Prostate gland (tissue), 2 donors: ENCODE results near the gene AP2M1. TPM values are rescaled to one million over a fixed set of nuclear protein-coding genes. Genes with fewer than 3 reads are reported as not detected.

ENCODE experiments used
- DNase-seq: peaks from one replicate; pipeline ENCODE4 v3.0.0-alpha.2; 2019; ENCODE audit warnings: low spot score
- H3K27ac ChIP-seq, 2 donors: fragments of 200-600 bp; sonication (generic); 2 replicates each; pipeline ENCODE4 v1.5.1; 2017 to 2019
- H3K27me3 ChIP-seq: fragments of 200-600 bp; sonication (generic); replicated peaks from 2 replicates; pipeline ENCODE4 v1.5.1; 2019; ENCODE audit not compliant: insufficient read depth
- H3K36me3 ChIP-seq, 2 donors: fragments of 200-600 bp; sonication (generic); 1 replicate in 1 of 2; 2 replicates in 1 of 2; pipeline versions ENCODE4 v1.5.1 to v1.8.1; 2017 to 2019
- H3K4me1 ChIP-seq: fragments of 200-600 bp; sonication (generic); replicated peaks from 2 replicates; pipeline ENCODE4 v1.5.1; 2019
- H3K4me3 ChIP-seq, 2 donors: fragments of 200-600 bp; sonication (generic); 2 replicates each; pipeline ENCODE4 v1.5.1; 2017 to 2019
- H3K9me3 ChIP-seq: fragments of 200-600 bp; sonication (generic); 2 replicates; pipeline ENCODE4 v1.5.1; 2017
- CTCF ChIP-seq, 4 experiments: fragments of 200-600 bp in 2 of 4; fragments of 450-650 bp in 2 of 4; sonication (generic) in 2 of 4; IDR thresholded peaks; 1 replicate in 3 of 4; 2 replicates in 1 of 4; pipeline ENCODE4 v1.5.1; 2016 to 2019; ENCODE audit warnings: antibody characterized with exemption in 4 of 4, mild to moderate bottlenecking in 2 of 4, moderate library complexity in 2 of 4
- POLR2A ChIP-seq: fragments of 450-650 bp; IDR thresholded peaks from one replicate; pipeline ENCODE4 v1.6.1; 2016; ENCODE audit warnings: antibody characterized with exemption, mild to moderate bottlenecking
- POLR2AphosphoS5 ChIP-seq: sonication (generic); formaldehyde crosslinking; IDR thresholded peaks from one replicate; pipeline ENCODE4 v1.6.1; 2017; ENCODE audit warnings: antibody characterized with exemption
- whole genome bisulfite sequencing: methylation state at CpG from one replicate; pipeline ENCODE4 v1.1.5; 2018; 5-methylcytosine and 5-hydroxymethylcytosine counted together
- intact Hi-C: fragments of 100-400 bp; cut with DNase I; formaldehyde crosslinking; loops from one replicate; pipeline ENCODE4 v1.14.2; 2022
- total RNA-seq, 2 donors: library from RNA; depleted of rRNA; stranded (reverse); fragments of >200 nt; gene quantifications; one replicate each; pipeline ENCODE4 v1.1.0, GENCODE V29; 2016

AP2M1 gene
- total RNA-seq, 2 donors from 2014 or later = 183 to 307 TPM

GRCh38 chr3:184168363-184169120 lies 6.1 kb upstream of the AP2M1 start:
- Histone ChIP-seq H3K36me3 (peaks cover 36 to 50% of the 10 kb centered on the region in 2 donors), H3K9me3 (no peaks in the 10 kb centered on the region), H3K27me3 (no peaks in the 10 kb centered on the region), H3K4me3 (no peak overlapping the region), H3K27ac (no peak overlapping the region), H3K4me1 (peaks cover under 1% of the 10 kb centered on the region)
- intact Hi-C loops = no loop called here
- TF ChIP-seq POLR2AphosphoS5 = no peak
- no peak for TF ChIP-seq POLR2A
- no peak for TF ChIP-seq CTCF (IDR thresholded peaks at IDR 0.05)
- no peak for DNase-seq
- 68% methylated on average over 9 of the region's 9 CpGs for WGBS

GRCh38 chr3:184169896-184170875 lies 4.5 kb upstream of the AP2M1 start:
- H3K27ac ChIP-seq = no peak overlapping the region
- no peaks in the 10 kb centered on the region for H3K9me3 ChIP-seq
- H3K27me3 ChIP-seq = no peaks in the 10 kb centered on the region
- TF ChIP-seq POLR2A (no peak), POLR2AphosphoS5 (no peak), CTCF (IDR thresholded peaks at IDR 0.05) (no peak)
- WGBS = 87% methylated on average over 64 of the region's 66 CpGs
- H3K36me3 ChIP-seq = peaks cover 22 to 37% of the 10 kb centered on the region in 2 donors
- no peak for DNase-seq
- H3K4me3 ChIP-seq = no peak overlapping the region
- intact Hi-C loops = loop anchor here (5.0 kb wide), 1 partner anchor 127 kb away; the partner anchor contains the start of gene PSMD2
- peaks cover 6% of the 10 kb centered on the region for H3K4me1 ChIP-seq

GRCh38 chr3:184171562-184171961 lies 3.1 kb upstream of the AP2M1 start:
- Histone ChIP-seq H3K36me3 (peaks cover 15 to 25% of the 10 kb centered on the region in 2 donors), H3K27me3 (no peaks in the 10 kb centered on the region), H3K4me3 (no peak overlapping the region), H3K4me1 (peaks cover 7% of the 10 kb centered on the region), H3K9me3 (no peaks in the 10 kb centered on the region), H3K27ac (no peak overlapping the region)
- intact Hi-C loops = loop anchor here (5.0 kb wide), 1 partner anchor 126 kb away; the partner anchor contains the start of gene PSMD2
- no peak for TF ChIP-seq POLR2AphosphoS5
- TF ChIP-seq POLR2A = no peak
- no peak for TF ChIP-seq CTCF (IDR thresholded peaks at IDR 0.05)
- WGBS = 77% methylated on average over 9 of the region's 9 CpGs
- DNase-seq = no peak

GRCh38 chr3:184172681-184173373 lies 1.8 kb upstream of the AP2M1 start:
- TF ChIP-seq CTCF (IDR thresholded peaks at IDR 0.05) = no peak
- no peak for TF ChIP-seq POLR2AphosphoS5
- TF ChIP-seq POLR2A = no peak
- Histone ChIP-seq H3K27me3 (no peaks in the 10 kb centered on the region), H3K4me1 (peaks cover 18% of the 10 kb centered on the region), H3K27ac (no peak overlapping the region), H3K9me3 (no peaks in the 10 kb centered on the region), H3K4me3 (no peak overlapping the region), H3K36me3 (peaks cover 8 to 28% of the 10 kb centered on the region in 2 donors)
- intact Hi-C loops = loop anchor here (5.0 kb wide), 1 partner anchor 124 kb away; the partner anchor contains the start of gene PSMD2
- 72% methylated on average over 5 of the region's 5 CpGs for WGBS
- no peak for DNase-seq
